SK-N-SH (cell line): ENCODE data around the gene NDUFS6. TPM values are rescaled to one million over a fixed set of nuclear protein-coding genes. Genes with fewer than 3 reads are reported as not detected.

Experiments
- CTCF ChIA-PET: fragments of 300-600, 350-600 bp; formaldehyde crosslinking; extraction: SDS; loops from one replicate; lab custom pipeline; 2021; lab: Yijun Ruan, JAX
- POLR2A ChIA-PET: fragments of 350-600 bp; sonication (Branson Sonifier 250); formaldehyde crosslinking; extraction: SDS; loops from one replicate; lab custom pipeline; 2020; ENCODE audit warnings: antibody characterized with exemption, inconsistent platforms; lab: Yijun Ruan, JAX
- DNase-seq: peaks from one replicate; pipeline ENCODE4 v3.0.0; 2012
- H2AFZ ChIP-seq: fragments of 200-600 bp; sonication (generic); 2 replicates; pipeline ENCODE4 v1.8.1; 2016; ENCODE audit warnings: antibody characterized with exemption, mild to moderate bottlenecking, low read depth
- H3F3A ChIP-seq: fragments of 200-600 bp; sonication (generic); replicated peaks from 2 replicates; pipeline ENCODE3; 2016; ENCODE audit warnings: antibody characterized with exemption, mild to moderate bottlenecking; ENCODE audit not compliant: insufficient read depth
- H3K27ac ChIP-seq, 2 experiments: fragments of 200-500 bp in 1 of 2; fragments of 200-600 bp in 1 of 2; sonication (Bioruptor generic) in 1 of 2; sonication (generic), shearing (Covaris generic) in 1 of 2; 2 replicates each; pipeline versions ENCODE4 v1.5.1 to v1.6.1; 2014 to 2016; ENCODE audit warnings: low read depth in 2 of 2, inconsistent platforms in 1 of 2, low read length in 1 of 2, mild to moderate bottlenecking in 1 of 2, mixed read lengths in 1 of 2
- H3K27me3 ChIP-seq: fragments of 200-600 bp; sonication (generic), shearing (Covaris generic); 2 replicates; pipeline ENCODE4 v1.6.1; 2016; ENCODE audit warnings: mixed run types; ENCODE audit not compliant: insufficient read depth
- H3K36me3 ChIP-seq, 2 experiments: fragments of 200-500 bp in 1 of 2; fragments of 200-600 bp in 1 of 2; sonication (Bioruptor generic) in 1 of 2; sonication (generic) in 1 of 2; replicated peaks in 1 of 2; 2 replicates each; pipeline versions ENCODE3 to v1.5.1; 2014 to 2016; ENCODE audit warnings: low read length in 1 of 2, mild to moderate bottlenecking in 1 of 2; ENCODE audit not compliant: insufficient read depth in 2 of 2, control insufficient read depth in 1 of 2
- H3K4me1 ChIP-seq, 2 experiments: fragments of 200-500 bp in 1 of 2; fragments of 200-600 bp in 1 of 2; sonication (Bioruptor generic) in 1 of 2; sonication (generic), shearing (Covaris generic) in 1 of 2; 2 replicates each; pipeline versions ENCODE4 v1.5.1 to v1.6.1; 2014 to 2016; ENCODE audit warnings: low read depth in 1 of 2, low read length in 1 of 2, mixed run types in 1 of 2; ENCODE audit not compliant: insufficient read depth in 2 of 2, control insufficient read depth in 1 of 2
- H3K4me2 ChIP-seq: fragments of 200-600 bp; sonication (generic), shearing (Covaris generic); 2 replicates; pipeline ENCODE4 v1.6.1; 2017; ENCODE audit warnings: mixed run types
- H3K4me3 ChIP-seq, 2 experiments: fragments of 200-500 bp in 1 of 2; fragments of 200-600 bp in 1 of 2; sonication (Bioruptor generic) in 1 of 2; sonication (generic), shearing (Covaris generic) in 1 of 2; 2 replicates each; pipeline versions ENCODE4 v1.5.1 to v1.8.1; 2014 to 2016; ENCODE audit warnings: low read depth in 2 of 2, inconsistent platforms in 1 of 2, low read length in 1 of 2, mild to moderate bottlenecking in 1 of 2, mixed read lengths in 1 of 2, moderate library complexity in 1 of 2
- H3K79me2 ChIP-seq: fragments of 200-600 bp; sonication (generic); 2 replicates; pipeline ENCODE4 v1.8.1; 2017; ENCODE audit warnings: mild to moderate bottlenecking; ENCODE audit not compliant: insufficient read depth
- H3K9ac ChIP-seq: fragments of 200-600 bp; sonication (generic); 2 replicates; pipeline ENCODE4 v1.6.1; 2017; ENCODE audit warnings: mixed run types
- H3K9me2 ChIP-seq: fragments of 200-600 bp; sonication (generic); 2 replicates; pipeline ENCODE4 v1.6.1; 2017; ENCODE audit warnings: mixed run types
- H3K9me3 ChIP-seq: fragments of 200-600 bp; sonication (generic); 2 replicates; pipeline ENCODE4 v1.6.1; 2017; ENCODE audit warnings: mixed run types, mild to moderate bottlenecking, moderate library complexity
- H4K20me1 ChIP-seq: fragments of 200-600 bp; sonication (generic); 2 replicates; pipeline ENCODE4 v1.6.1; 2017; ENCODE audit warnings: mild to moderate bottlenecking, mixed run types; ENCODE audit not compliant: insufficient read depth
- CHD2 ChIP-seq: fragments of 150-350 bp; IDR thresholded peaks from 2 replicates; pipeline ENCODE4 v1.6.1; 2018; ENCODE audit warnings: low read length; ENCODE audit not compliant: partially characterized antibody
- CTCF ChIP-seq: fragments of 200-600 bp; sonication (generic); IDR thresholded peaks from 2 replicates; pipeline ENCODE4 v1.6.1; 2017; ENCODE audit warnings: antibody characterized with exemption, mild to moderate bottlenecking, moderate library complexity
- ELF1 ChIP-seq: IDR thresholded peaks from 2 replicates; pipeline ENCODE4 v1.4.0; 2012
- EP300 ChIP-seq, 2 experiments: IDR thresholded peaks; 2 replicates each; pipeline versions ENCODE4 v1.4.0 to v1.6.1; 2012; ENCODE audit warnings: borderline replicate concordance in 1 of 2, low read depth in 1 of 2, low read length in 1 of 2
- FOXM1 ChIP-seq: IDR thresholded peaks from 2 replicates; pipeline ENCODE4 v1.4.0; 2012; ENCODE audit warnings: low read depth, mild to moderate bottlenecking
- GATA2 ChIP-seq: sonication (generic); formaldehyde crosslinking; IDR thresholded peaks from 2 replicates; pipeline ENCODE4 v1.5.0; 2020; ENCODE audit warnings: mild to moderate bottlenecking, missing genetic modification reagents
- MEF2A ChIP-seq: IDR thresholded peaks from 2 replicates; pipeline ENCODE4 v1.4.0; 2012; ENCODE audit warnings: low read depth, borderline replicate concordance
- MXI1 ChIP-seq: IDR thresholded peaks from 2 replicates; pipeline ENCODE4 v1.6.1; 2012; ENCODE audit warnings: mild to moderate bottlenecking, low read depth, low read length, improper control_type of control experiment
- NFIC ChIP-seq: IDR thresholded peaks from 2 replicates; pipeline ENCODE4 v1.4.0; 2012; ENCODE audit warnings: borderline replicate concordance
- PBX3 ChIP-seq: IDR thresholded peaks from 2 replicates; pipeline ENCODE4; 2012
- POLR2AphosphoS5 ChIP-seq: IDR thresholded peaks from 2 replicates; pipeline ENCODE4 v1.6.1; 2012; ENCODE audit warnings: low read depth, low read length
- RFX5 ChIP-seq: IDR thresholded peaks from 2 replicates; pipeline ENCODE4 v1.6.1; 2012; ENCODE audit warnings: mild to moderate bottlenecking, improper control_type of control experiment, low read length
- RXRA ChIP-seq: IDR thresholded peaks from 2 replicates; pipeline ENCODE4 v1.4.0; 2012; ENCODE audit warnings: low read depth, mild to moderate bottlenecking, borderline replicate concordance
- TAF1 ChIP-seq: IDR thresholded peaks from 2 replicates; pipeline ENCODE4 v1.6.1; 2012; ENCODE audit warnings: low read depth, mild to moderate bottlenecking, low read length, moderate library complexity, borderline replicate concordance
- TCF12 ChIP-seq: IDR thresholded peaks from 2 replicates; pipeline ENCODE4 v1.4.0; 2012
- TEAD4 ChIP-seq: IDR thresholded peaks from 2 replicates; pipeline ENCODE4 v1.4.0; 2012; ENCODE audit warnings: mild to moderate bottlenecking, borderline replicate concordance; ENCODE audit not compliant: insufficient read depth
- USF2 ChIP-seq: fragments of 150-350 bp; IDR thresholded peaks from 2 replicates; pipeline ENCODE4 v1.6.1; 2017; ENCODE audit warnings: antibody characterized with exemption, low read length, low read depth, borderline replicate concordance
- ZBTB33 ChIP-seq: IDR thresholded peaks from 2 replicates; pipeline ENCODE4 v1.4.0; 2012; ENCODE audit warnings: low read depth, borderline replicate concordance
- WGBS: methylation state at CpG from one replicate; pipeline ENCODE4 v1.1.6; 2017; ENCODE audit warnings: low lambda C conversion rate; 5-methylcytosine and 5-hydroxymethylcytosine counted together
- polyA plus RNA-seq, 3 experiments: library from polyadenylated mRNA; depleted of rRNA; stranded (reverse); fragments of >200 nt; gene quantifications; 2 replicates each; pipeline ENCODE4 v1.2.3, GENCODE V29; 2012
- TF ChIP-seq, protein P1 (sequence below): IDR thresholded peaks from 2 replicates; pipeline ENCODE4 v1.4.0; 2012; ENCODE audit warnings: low read depth, borderline replicate concordance

Gene NDUFS6
- polyA plus RNA-seq, 1 of the 3 experiments (the other 2 are of a cell fraction) = 316 TPM

DNA sequence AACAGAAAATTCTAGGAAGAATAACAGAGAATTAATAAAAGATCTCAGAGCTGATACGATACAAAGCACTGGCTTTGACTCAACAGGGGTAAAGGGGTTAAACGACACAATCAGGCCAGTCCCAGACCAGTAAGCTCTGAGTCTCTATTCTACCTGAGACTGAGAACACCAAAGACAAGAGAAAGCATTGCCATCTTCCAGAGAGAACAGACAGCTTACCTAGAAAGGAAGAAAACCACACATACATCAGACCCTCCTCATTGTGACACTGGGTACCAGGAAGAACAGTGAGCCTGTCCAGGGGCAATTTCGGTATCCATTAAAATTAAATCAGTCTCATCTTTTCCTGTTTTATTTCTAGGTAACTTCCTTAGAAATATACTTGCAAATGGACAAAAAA lies 42.6 kb upstream of the NDUFS6 start (continued):
- no peak for TF ChIP-seq PBX3
- no peak for TF ChIP-seq TEAD4
- no peak for TF ChIP-seq GATA2 (CRISPR knock-in tag)
- TF ChIP-seq USF2 = no peak
- no peak for TF ChIP-seq TAF1

GRCh38 chr5:1759378-1759970 lies 41.7 kb upstream of the NDUFS6 start:
- WGBS = 1% methylated on average over 8 of the region's 13 CpGs
- no peak for DNase-seq
- Histone ChIP-seq H3K36me3 (no peaks in the 10 kb centered on the region), H3K9me2 (no peaks in the 10 kb centered on the region), H3K27me3 (peaks cover 78% of the 10 kb centered on the region), H3K79me2 (no peaks in the 10 kb centered on the region), H3F3A (no peaks in the 10 kb centered on the region), H3K4me2 (no peak overlapping the region), H3K9ac (no peak overlapping the region), H4K20me1 (no peaks in the 10 kb centered on the region), H3K4me3 (no peak overlapping the region), H2AFZ (no peak overlapping the region), H3K4me1 (no peaks in the 10 kb centered on the region), H3K27ac (no peak overlapping the region), H3K9me3 (no peaks in the 10 kb centered on the region)
- ChIA-PET POLR2A (no interaction called here), CTCF (interaction anchor here (1.1 kb wide), 1 partner anchor 23 kb away, joined by 3 read pairs; no protein-coding TSS in a partner anchor)
- TF ChIP-seq TEAD4 = no peak
- no peak for TF ChIP-seq CHD2
- TF ChIP-seq NFIC = no peak
- no peak for TF ChIP-seq POLR2AphosphoS5
- no peak for TF ChIP-seq TCF12

GRCh38 chr5:1760231-1760630 lies 41.0 kb upstream of the NDUFS6 start:
- Histone ChIP-seq H3F3A (no peaks in the 10 kb centered on the region), H3K36me3 (no peaks in the 10 kb centered on the region), H3K27me3 (peaks cover 78% of the 10 kb centered on the region), H3K9me3 (no peaks in the 10 kb centered on the region), H2AFZ (no peak overlapping the region), H3K9ac (no peak overlapping the region), H3K79me2 (no peaks in the 10 kb centered on the region), H3K27ac (no peak overlapping the region), H4K20me1 (no peaks in the 10 kb centered on the region), H3K4me1 (no peaks in the 10 kb centered on the region), H3K4me3 (no peak overlapping the region), H3K4me2 (no peak overlapping the region), H3K9me2 (no peaks in the 10 kb centered on the region)
- ChIA-PET POLR2A (no interaction called here), CTCF (no interaction called here)
- WGBS = 34% methylated on average over 4 of the region's 4 CpGs
- DNase-seq = no peak
- TF ChIP-seq ZBTB33 (no peak), EP300 (IDR thresholded peaks at IDR 0.05; ENCODE audit: borderline replicate concordance in 1 of 2, low read depth in 1 of 2, low read length in 1 of 2) (no peak), CHD2 (no peak), MXI1 (no peak), ELF1 (no peak), CTCF (no peak), MEF2A (no peak), RXRA (no peak), RFX5 (no peak), POLR2AphosphoS5 (no peak), FOXM1 (no peak)
- TF ChIP-seq, protein P1, sequence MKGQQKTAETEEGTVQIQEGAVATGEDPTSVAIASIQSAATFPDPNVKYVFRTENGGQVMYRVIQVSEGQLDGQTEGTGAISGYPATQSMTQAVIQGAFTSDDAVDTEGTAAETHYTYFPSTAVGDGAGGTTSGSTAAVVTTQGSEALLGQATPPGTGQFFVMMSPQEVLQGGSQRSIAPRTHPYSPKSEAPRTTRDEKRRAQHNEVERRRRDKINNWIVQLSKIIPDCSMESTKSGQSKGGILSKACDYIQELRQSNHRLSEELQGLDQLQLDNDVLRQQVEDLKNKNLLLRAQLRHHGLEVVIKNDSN = no peak
